OCI-LY3 (cell line): ENCODE measurements around the gene KRTCAP3.

Experiments
- H2AFZ ChIP-seq: fragments of 200-600, 300-600 bp; shearing (Covaris generic); 2 replicates; pipeline ENCODE4 v1.6.0; 2014; ENCODE audit warnings: antibody characterized with exemption, low read depth, low read length
- H3K27ac ChIP-seq: fragments of 200-600, 300-600 bp; sonication (generic); 2 replicates; pipeline ENCODE4 v1.5.1; 2014; ENCODE audit warnings: mild to moderate bottlenecking, low read length, moderate library complexity, mixed read lengths
- H3K27me3 ChIP-seq: fragments of 200-600, 300-600 bp; sonication (generic); 2 replicates; pipeline ENCODE4 v1.6.1; 2014; ENCODE audit warnings: low read depth, low read length, mixed read lengths
- H3K36me3 ChIP-seq: fragments of 200-600, 300-600 bp; sonication (generic); replicated peaks from 2 replicates; pipeline ENCODE3; 2014; ENCODE audit warnings: low read depth, low read length, mixed read lengths
- H3K4me1 ChIP-seq: fragments of 300-600, 200-600 bp; sonication (generic); 2 replicates; pipeline ENCODE4 v1.6.1; 2014; ENCODE audit warnings: low read length, mixed read lengths
- H3K4me2 ChIP-seq: fragments of 200-600, 300-600 bp; sonication (generic); 2 replicates; pipeline ENCODE4 v1.6.1; 2014; ENCODE audit warnings: low read length, mixed read lengths
- H3K4me3 ChIP-seq: fragments of 300-600, 200-600 bp; sonication (generic); 2 replicates; pipeline ENCODE4 v1.5.1; 2014; ENCODE audit warnings: antibody characterized with exemption, mild to moderate bottlenecking, low read length, moderate library complexity
- H3K79me2 ChIP-seq: fragments of 300-600, 200-600 bp; shearing (Covaris generic); 2 replicates; pipeline ENCODE4 v1.6.1; 2014; ENCODE audit warnings: mild to moderate bottlenecking, low read length, mixed read lengths
- H3K9ac ChIP-seq: fragments of 300-600, 200-600 bp; shearing (Covaris generic); 2 replicates; pipeline ENCODE4 v1.6.0; 2014; ENCODE audit warnings: mild to moderate bottlenecking, low read length, moderate library complexity
- H3K9me3 ChIP-seq: fragments of 200-600, 300-600 bp; shearing (Covaris generic); 2 replicates; pipeline ENCODE4 v1.6.1; 2014; ENCODE audit warnings: low read length, mixed read lengths; ENCODE audit not compliant: insufficient read depth
- H4K20me1 ChIP-seq: fragments of 200-600, 300-600 bp; sonication (generic); 2 replicates; pipeline ENCODE4 v1.6.1; 2016; ENCODE audit warnings: low read length, mixed read lengths; ENCODE audit not compliant: insufficient read depth
- EZH2phosphoT487 ChIP-seq: fragments of 200-600 bp; shearing (Covaris generic); IDR thresholded peaks from 2 replicates; pipeline ENCODE4 v1.6.1; 2018; ENCODE audit warnings: antibody characterized with exemption, mixed run types, low read depth
- TF ChIP-seq, protein P1 (sequence below): fragments of 200-600, 300-600 bp; sonication (generic); IDR thresholded peaks from 2 replicates; pipeline ENCODE4 v1.5.1; 2014; ENCODE audit warnings: antibody characterized with exemption, low read length, low read depth

Gene KRTCAP3

DNA sequence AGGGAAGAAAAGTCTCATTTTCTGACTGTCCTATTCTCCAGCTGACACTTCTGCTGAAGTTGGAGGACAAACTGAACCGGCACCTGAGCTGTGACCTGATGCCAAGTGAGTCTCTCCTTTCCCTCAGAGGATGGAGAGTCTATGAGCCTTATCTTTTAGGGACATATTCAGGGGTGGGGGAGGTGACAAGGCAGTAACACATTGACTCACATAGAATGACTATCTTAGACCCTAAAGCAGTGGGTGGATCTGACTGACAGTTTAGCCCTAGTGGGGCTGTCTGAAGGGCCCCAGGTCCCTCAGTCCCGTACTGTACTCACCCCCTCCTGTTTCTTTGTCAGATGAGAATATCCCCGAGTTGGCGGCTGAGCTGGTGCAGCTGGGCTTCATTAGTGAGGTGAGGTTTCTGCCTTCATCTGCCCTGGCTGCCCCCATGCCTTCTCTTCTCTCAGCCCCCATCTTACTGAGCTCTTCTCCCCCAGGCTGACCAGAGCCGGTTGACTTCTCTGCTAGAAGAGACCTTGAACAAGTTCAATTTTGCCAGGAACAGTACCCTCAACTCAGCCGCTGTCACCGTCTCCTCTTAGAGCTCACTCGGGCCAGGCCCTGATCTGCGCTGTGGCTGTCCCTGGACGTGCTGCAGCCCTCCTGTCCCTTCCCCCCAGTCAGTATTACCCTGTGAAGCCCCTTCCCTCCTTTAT is 805 bp upstream of the KRTCAP3 start:
- H3K4me3 ChIP-seq: no peak overlapping the region
- no peak for TF ChIP-seq EZH2phosphoT487
- TF ChIP-seq, protein P1, sequence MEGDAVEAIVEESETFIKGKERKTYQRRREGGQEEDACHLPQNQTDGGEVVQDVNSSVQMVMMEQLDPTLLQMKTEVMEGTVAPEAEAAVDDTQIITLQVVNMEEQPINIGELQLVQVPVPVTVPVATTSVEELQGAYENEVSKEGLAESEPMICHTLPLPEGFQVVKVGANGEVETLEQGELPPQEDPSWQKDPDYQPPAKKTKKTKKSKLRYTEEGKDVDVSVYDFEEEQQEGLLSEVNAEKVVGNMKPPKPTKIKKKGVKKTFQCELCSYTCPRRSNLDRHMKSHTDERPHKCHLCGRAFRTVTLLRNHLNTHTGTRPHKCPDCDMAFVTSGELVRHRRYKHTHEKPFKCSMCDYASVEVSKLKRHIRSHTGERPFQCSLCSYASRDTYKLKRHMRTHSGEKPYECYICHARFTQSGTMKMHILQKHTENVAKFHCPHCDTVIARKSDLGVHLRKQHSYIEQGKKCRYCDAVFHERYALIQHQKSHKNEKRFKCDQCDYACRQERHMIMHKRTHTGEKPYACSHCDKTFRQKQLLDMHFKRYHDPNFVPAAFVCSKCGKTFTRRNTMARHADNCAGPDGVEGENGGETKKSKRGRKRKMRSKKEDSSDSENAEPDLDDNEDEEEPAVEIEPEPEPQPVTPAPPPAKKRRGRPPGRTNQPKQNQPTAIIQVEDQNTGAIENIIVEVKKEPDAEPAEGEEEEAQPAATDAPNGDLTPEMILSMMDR: no peak
- H3K4me1 ChIP-seq: no peaks in the 10 kb centered on the region
- no peak overlapping the region for H2AFZ ChIP-seq
- H4K20me1 ChIP-seq: no peaks in the 10 kb centered on the region; the same call in 1 of the 2 replicates
- peaks cover 31% of the 10 kb centered on the region for H3K36me3 ChIP-seq
- no peak overlapping the region for H3K27ac ChIP-seq
- H3K9ac ChIP-seq: no peak overlapping the region
- no peaks in the 10 kb centered on the region for H3K9me3 ChIP-seq
- H3K4me2 ChIP-seq: no peak overlapping the region
- no peaks in the 10 kb centered on the region for H3K79me2 ChIP-seq
- H3K27me3 ChIP-seq: no peaks in the 10 kb centered on the region

DNA sequence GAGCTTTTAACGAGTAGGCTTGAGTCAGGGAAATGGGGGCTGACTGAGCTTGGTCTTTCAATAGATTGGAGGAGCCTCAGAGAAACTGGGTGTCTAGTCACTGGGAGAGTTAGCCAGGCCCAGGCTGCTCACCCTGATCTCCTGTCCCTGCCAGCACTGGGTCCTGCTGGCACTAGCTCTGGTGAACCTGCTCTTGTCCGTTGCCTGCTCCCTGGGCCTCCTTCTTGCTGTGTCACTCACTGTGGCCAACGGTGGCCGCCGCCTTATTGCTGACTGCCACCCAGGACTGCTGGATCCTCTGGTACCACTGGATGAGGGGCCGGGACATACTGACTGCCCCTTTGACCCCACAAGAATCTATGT is 720 bp downstream of the KRTCAP3 start:
- Histone ChIP-seq H4K20me1 (no peaks in the 10 kb centered on the region; the same call in 1 of the 2 replicates), H3K4me3 (no peak overlapping the region), H3K4me2 (no peak overlapping the region), H3K27me3 (no peaks in the 10 kb centered on the region), H3K4me1 (no peaks in the 10 kb centered on the region), H3K27ac (no peak overlapping the region), H3K79me2 (no peaks in the 10 kb centered on the region), H2AFZ (no peak overlapping the region), H3K9me3 (no peaks in the 10 kb centered on the region), H3K9ac (no peak overlapping the region), H3K36me3 (peaks cover 23% of the 10 kb centered on the region)
- TF ChIP-seq EZH2phosphoT487: no peak
- TF ChIP-seq, protein P1: no peak

DNA sequence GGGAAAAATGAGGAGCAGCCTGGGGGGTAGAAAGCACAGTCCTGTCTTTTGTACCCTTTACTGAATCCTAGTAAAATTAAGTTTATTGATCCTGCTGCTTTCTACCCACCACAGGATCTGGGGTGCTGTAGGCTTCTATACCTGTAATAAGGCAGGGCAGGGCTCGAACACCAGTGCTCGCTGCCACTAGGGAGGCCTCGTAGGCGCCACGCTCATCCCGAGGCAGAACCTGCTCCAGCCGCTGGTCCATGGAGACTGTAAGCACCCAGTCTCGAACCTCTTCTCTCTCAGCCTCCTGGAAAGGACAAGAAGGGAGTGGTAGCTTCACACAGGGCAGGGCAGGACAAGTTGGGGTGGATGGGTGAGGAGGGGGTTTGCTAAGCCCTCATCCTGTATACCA is 3.0 kb downstream of the KRTCAP3 start:
- H3K79me2 ChIP-seq: no peaks in the 10 kb centered on the region
- H3K9me3 ChIP-seq: no peaks in the 10 kb centered on the region
- no peak overlapping the region for H2AFZ ChIP-seq
- peaks cover 14% of the 10 kb centered on the region for H3K36me3 ChIP-seq
- no peak overlapping the region for H3K9ac ChIP-seq
- TF ChIP-seq EZH2phosphoT487: no peak
- TF ChIP-seq, protein P1: no peak
- no peaks in the 10 kb centered on the region for H3K4me1 ChIP-seq
- H3K4me2 ChIP-seq: no peak overlapping the region
- H3K27ac ChIP-seq: no peak overlapping the region
- H4K20me1 ChIP-seq: no peaks in the 10 kb centered on the region; the same call in 1 of the 2 replicates
- H3K4me3 ChIP-seq: no peak overlapping the region
- H3K27me3 ChIP-seq: no peaks in the 10 kb centered on the region

DNA sequence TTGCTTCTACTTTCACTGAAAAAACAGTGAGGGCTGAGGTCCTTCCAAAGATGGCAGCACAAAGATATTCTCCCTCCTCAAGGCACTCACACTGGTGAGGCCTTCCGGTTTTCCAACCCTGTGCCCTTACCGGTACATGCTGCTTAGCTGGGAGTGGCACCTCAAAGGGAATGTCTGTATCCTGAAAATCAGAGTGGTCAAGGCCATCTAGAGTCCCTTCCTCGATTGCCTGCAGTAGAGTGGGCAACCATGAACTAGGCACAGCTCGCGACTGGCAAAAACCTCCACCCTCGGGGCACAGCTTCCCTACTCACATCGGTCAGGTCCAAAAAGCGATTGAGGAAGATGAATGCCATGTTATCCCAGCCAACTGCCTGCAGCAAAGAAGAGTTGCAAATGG is 3.4 kb downstream of the KRTCAP3 start:
- Histone ChIP-seq H3K9me3 (no peaks in the 10 kb centered on the region), H3K27me3 (no peaks in the 10 kb centered on the region), H3K27ac (no peak overlapping the region), H3K4me2 (no peak overlapping the region), H3K4me1 (no peaks in the 10 kb centered on the region), H4K20me1 (no peaks in the 10 kb centered on the region; the same call in 1 of the 2 replicates), H3K4me3 (no peak overlapping the region), H3K79me2 (no peaks in the 10 kb centered on the region), H2AFZ (no peak overlapping the region), H3K9ac (no peak overlapping the region), H3K36me3 (peaks cover 10% of the 10 kb centered on the region)
- TF ChIP-seq, protein P1: no peak
- no peak for TF ChIP-seq EZH2phosphoT487
